K562 (cell line): ENCODE data around the gene INTS1. TPM values are rescaled to one million over a fixed set of nuclear protein-coding genes. Genes with fewer than 3 reads are reported as not detected.
A peak's percentile ranks its signal among the peaks of the same experiment; 100 is the strongest.

Experiments used
- ATAC-seq: fragments of 200-7000 bp; cut with Tn5 transposase; 3 replicates; pipeline ENCODE4 v1.9.1; 2020; ENCODE audit warnings: moderate library complexity
- BruUV-seq: library from RNA; stranded (reverse); fragments of 400-500 nt; replicated peaks from 2 replicates; lab custom pipeline; 2021; lab: Mats Ljungman, UMichigan
- CTCF ChIA-PET: fragments of 300-600 bp; formaldehyde crosslinking; extraction: SDS; loops from one replicate; lab custom pipeline; 2021; ENCODE audit warnings: low intra/inter-chr PET ratio; lab: Yijun Ruan, JAX
- POLR2A ChIA-PET: fragments of 300-600, 350-650 bp; sonication (Branson Sonifier 250); formaldehyde crosslinking; extraction: SDS; loops from one replicate; lab custom pipeline; 2021; ENCODE audit warnings: antibody characterized with exemption, inconsistent platforms; lab: Yijun Ruan, JAX
- DNase-seq, 4 experiments: peaks; one replicate each; pipeline versions ENCODE4 v3.0.0 to v3.0.0-alpha.2; 2011 to 2018; ENCODE audit warnings: low spot score in 3 of 4, mixed read lengths in 3 of 4; ENCODE audit errors: extremely low read depth in 1 of 4
- FAIRE-seq: peaks from 2 replicates; lab custom pipeline; 2011; peaks lifted over from hg19 to GRCh38; lab: Jason Lieb, UNC
- H2AFZ ChIP-seq: 2 replicates; pipeline ENCODE4 v1.6.0; 2011; ENCODE audit warnings: low read depth, low read length, control low read depth, inconsistent platforms
- H3K27ac ChIP-seq: fragments of 200-600 bp; 3 replicates; pipeline ENCODE4 v1.8.0; 2011; ENCODE audit warnings: low read depth, mild to moderate bottlenecking, control low read depth, inconsistent platforms, low read length, moderate library complexity, mixed read lengths; ENCODE audit errors: extremely low read depth
- H3K27me3 ChIP-seq, 2 experiments: fragments of 300-600 bp in 1 of 2; 2 replicates in 1 of 2; 3 replicates in 1 of 2; pipeline versions ENCODE4 v1.6.0 to v1.8.0; 2011; ENCODE audit warnings: inconsistent platforms in 2 of 2, low read length in 2 of 2, mild to moderate bottlenecking in 1 of 2, mixed read lengths in 1 of 2, moderate library complexity in 1 of 2; ENCODE audit not compliant: control insufficient read depth in 2 of 2, insufficient read depth in 2 of 2
- H3K36me3 ChIP-seq: fragments of 300-600 bp; 3 replicates; pipeline ENCODE4 v1.8.0; 2011; ENCODE audit warnings: mild to moderate bottlenecking, low read length, inconsistent platforms; ENCODE audit not compliant: control insufficient read depth, insufficient read depth
- H3K4me1 ChIP-seq, 2 experiments: fragments of 200-600 bp in 1 of 2; replicated peaks in 1 of 2; 2 replicates in 1 of 2; 3 replicates in 1 of 2; pipeline versions ENCODE4 v1.5.1 to v1.8.0; 2011; ENCODE audit warnings: inconsistent platforms in 2 of 2, low read length in 2 of 2, mild to moderate bottlenecking in 1 of 2, mixed read lengths in 1 of 2, moderate library complexity in 1 of 2; ENCODE audit not compliant: control insufficient read depth in 2 of 2, insufficient read depth in 2 of 2
- H3K4me2 ChIP-seq: 2 replicates; pipeline ENCODE4 v1.6.1; 2011; ENCODE audit warnings: low read length, control low read depth, inconsistent platforms, mixed read lengths; ENCODE audit not compliant: insufficient read depth
- H3K4me3 ChIP-seq: fragments of 200-600 bp; sonication (generic), shearing (Covaris generic); 2 replicates; pipeline ENCODE4 v1.5.1; 2016; ENCODE audit warnings: control low read depth, inconsistent platforms
- H3K79me2 ChIP-seq: fragments of 200-600 bp; 3 replicates; pipeline ENCODE4 v1.8.0; 2011; ENCODE audit warnings: low read length, inconsistent platforms; ENCODE audit not compliant: control insufficient read depth, insufficient read depth
- H3K9ac ChIP-seq, 2 experiments: 2 replicates each; pipeline versions ENCODE4 v1.6.0 to v1.6.1; 2011; ENCODE audit warnings: low read depth in 2 of 2, low read length in 2 of 2, control low read depth in 1 of 2, inconsistent platforms in 1 of 2, mild to moderate bottlenecking in 1 of 2, mixed read lengths in 1 of 2; ENCODE audit not compliant: insufficient read depth in 1 of 2
- H3K9me1 ChIP-seq: one replicate; pipeline ENCODE4 v1.6.0; 2011; ENCODE audit warnings: inconsistent platforms, mild to moderate bottlenecking, low read length, moderate library complexity; ENCODE audit not compliant: control insufficient read depth, insufficient read depth
- H3K9me3 ChIP-seq: replicated peaks from 2 replicates; pipeline ENCODE4 v1.5.1; 2011; ENCODE audit warnings: low read depth, low read length, inconsistent platforms; ENCODE audit not compliant: control insufficient read depth, insufficient read depth
- H4K20me1 ChIP-seq: replicated peaks from 2 replicates; pipeline ENCODE4 v1.6.1; 2011; ENCODE audit warnings: low read length, inconsistent platforms, mixed read lengths; ENCODE audit not compliant: control insufficient read depth, insufficient read depth
- CBX2 ChIP-seq: fragments of 200-600 bp; sonication (generic); IDR thresholded peaks from one replicate; pipeline ENCODE4 v1.6.1; 2012; ENCODE audit warnings: mild to moderate bottlenecking, low read length, inconsistent platforms; ENCODE audit not compliant: insufficient read depth, poor library complexity, severe bottlenecking
- IFI16 ChIP-seq: fragments of 250-450 bp; sonication (Bioruptor Pico); IDR thresholded peaks from 2 replicates; pipeline ENCODE4 v2.1.2; 2022; ENCODE audit warnings: mild to moderate bottlenecking, inconsistent platforms
- RERE ChIP-seq: sonication (generic); formaldehyde crosslinking; IDR thresholded peaks from 2 replicates; pipeline ENCODE4 v1.8.0; 2023; ENCODE audit warnings: missing genetic modification reagents, mild to moderate bottlenecking, borderline replicate concordance
- SAFB2 ChIP-seq: fragments of 200-400 bp; formaldehyde crosslinking; IDR thresholded peaks from 2 replicates; pipeline ENCODE4 v1.6.1; 2018; ENCODE audit warnings: borderline replicate concordance, low read length, low read depth, moderate library complexity; ENCODE audit not compliant: severe bottlenecking
- SP2 ChIP-seq: IDR thresholded peaks from 2 replicates; pipeline ENCODE4 v1.6.1; 2011; ENCODE audit warnings: mild to moderate bottlenecking, low read depth, low read length, moderate library complexity; ENCODE audit not compliant: poor library complexity, severe bottlenecking; ENCODE audit errors: extremely low read depth
- TFAP4 ChIP-seq: sonication (generic); formaldehyde crosslinking; IDR thresholded peaks from 2 replicates; pipeline ENCODE4 v1.8.0; 2022; ENCODE audit warnings: missing genetic modification reagents, mild to moderate bottlenecking, moderate library complexity, borderline replicate concordance
- ZBTB2 ChIP-seq: fragments of 450-650 bp; IDR thresholded peaks from 2 replicates; pipeline ENCODE4 v1.6.1; 2016; ENCODE audit warnings: antibody characterized with exemption
- ZNF239 ChIP-seq: fragments of 250-450 bp; sonication (Bioruptor Pico); IDR thresholded peaks from 2 replicates; pipeline ENCODE4 v1.4.0; 2020; ENCODE audit warnings: mild to moderate bottlenecking
- ZNF79 ChIP-seq: fragments of 250-450 bp; sonication (Bioruptor Pico); IDR thresholded peaks from 2 replicates; pipeline ENCODE4 v1.4.0; 2020; ENCODE audit warnings: low read depth, mild to moderate bottlenecking, moderate library complexity
- WGBS: fragments of 100-300 bp; shearing (Covaris generic); methylation state at CpG from one replicate; pipeline ENCODE4 v1.1.6; 2016; ENCODE audit warnings: low coverage, mixed read lengths; ENCODE audit not compliant: insufficient coverage; ENCODE audit errors: missing lambda C conversion rate; 5-methylcytosine and 5-hydroxymethylcytosine counted together
- in situ Hi-C: fragments of 300-500 bp; cut with MboI; formaldehyde crosslinking; loops from 4 replicates; pipeline ENCODE4 v1.15.0; 2018; ENCODE audit warnings: inconsistent platforms, mixed read lengths
- intact Hi-C: fragments of 100-400 bp; cut with micrococcal nuclease; formaldehyde crosslinking; loops from 2 replicates; pipeline ENCODE4 v1.14.2; 2022
- polyA plus RNA-seq, 8 experiments: library from polyadenylated mRNA; depleted of rRNA in 4 of 8; stranded (reverse) in 5 of 8; unstranded in 3 of 8; fragments of >200 nt; fragmentation: Nextera tagmentation in 2 of 8; fragmentation: Illumina TruSeq in 1 of 8; extraction: Ambion mirVana in 2 of 8; extraction: Trizol in 1 of 8; gene quantifications; 2 replicates each; pipeline versions ENCODE4 v1.2.1 to v1.2.3, GENCODE V29; 2011 to 2014; ENCODE audit warnings: inconsistent platforms in 1 of 8, missing spikeins in 1 of 8
- total RNA-seq, 7 experiments: library from RNA; depleted of rRNA in 6 of 7; stranded (reverse); fragments of >200 nt in 6 of 7; fragmentation: Illumina TruSeq in 2 of 7; extraction: Trizol in 2 of 7; gene quantifications; 2 replicates each; pipeline versions ENCODE4 v1.2.1 to v1.2.3, GENCODE V29; 2011 to 2021; ENCODE audit warnings: low replicate concordance in 1 of 7

INTS1 gene
- total and polyA plus RNA-seq, 9 of the 15 experiments (the other 6 are each of a cell fraction or from before 2014, with no cell fraction given), result 0.34 to 119 (median 18.5) TPM

- ATAC-seq, result no peak
- Histone ChIP-seq H4K20me1 (peaks cover 11% of the 10 kb centered on the region; the same call in 1 of the 2 replicates), H3K4me3 (no peak overlapping the region), H3K27ac (no peak overlapping the region), H3K36me3 (peaks cover 74% of the 10 kb centered on the region; the same call in 1 of the 3 replicates), H3K9me3 (no peaks in the 10 kb centered on the region), H3K4me2 (no peak overlapping the region), H2AFZ (no peak overlapping the region), H3K79me2 (peaks cover 41% of the 10 kb centered on the region), H3K9ac (peak overlapping the region in 1 of 2 experiments; percentile 9; a peak in 1 of 4 replicates), H3K27me3 (no peaks in the 10 kb centered on the region), H3K9me1 (no peaks in the 10 kb centered on the region), H3K4me1 (peaks cover 2 to 85% of the 10 kb centered on the region in 2 experiments; a peak in 2 of 5 replicates)
- in situ Hi-C loops (no loop called here), intact Hi-C loops (no loop called here)
- no TSS peak for BruUV-seq
- no peak for FAIRE-seq
- no peak for DNase-seq
- ChIA-PET CTCF (no interaction called here), POLR2A (interaction anchor here (0.6 to 2.3 kb wide), 7 partner anchors 8 to 28 kb away, joined by 3 to 12 read pairs (median 3); partner anchors contain the start of gene MICALL2)
- 95% methylated on average over 12 of the region's 13 CpGs for WGBS
- no peak for TF ChIP-seq SAFB2
- no peak for TF ChIP-seq RERE (CRISPR knock-in tag)
- TF ChIP-seq IFI16 (CRISPR knock-in tag), result no peak
- TF ChIP-seq ZNF239, result no peak
- TF ChIP-seq ZNF79, result no peak
- TF ChIP-seq CBX2, result no peak
- no peak for TF ChIP-seq TFAP4 (CRISPR knock-in tag)
- TF ChIP-seq SP2, result no peak
- no peak for TF ChIP-seq ZBTB2
Measured at GRCh38 chr7:1449501-1449900, 54.7 kb downstream of the INTS1 start.
